Testis (tissue), 3 donors: ENCODE measurements around the gene SNRNP40. TPM values are rescaled to one million over a fixed set of nuclear protein-coding genes. Genes with fewer than 3 reads are reported as not detected.

Source experiments
- DNase-seq: peaks from one replicate; pipeline ENCODE4 v3.0.0-alpha.2; 2019
- H3K27ac ChIP-seq, 2 donors: fragments of 200-600 bp; sonication (generic); one replicate each; pipeline ENCODE4 v1.5.1; 2019
- H3K27me3 ChIP-seq: fragments of 200-600 bp; sonication (generic); one replicate; pipeline ENCODE4 v1.5.1; 2019
- H3K36me3 ChIP-seq: fragments of 200-600 bp; sonication (generic); one replicate; pipeline ENCODE4 v1.5.1; 2017; ENCODE audit warnings: low read depth; ENCODE audit errors: missing control alignments
- H3K4me1 ChIP-seq: fragments of 200-600 bp; sonication (generic); one replicate; pipeline ENCODE4 v1.5.1; 2019
- H3K4me3 ChIP-seq, 2 donors: fragments of 200-600 bp; sonication (generic); one replicate each; pipeline ENCODE4 v1.5.1; 2017 to 2019
- H3K9me3 ChIP-seq: fragments of 200-600 bp; sonication (generic); one replicate; pipeline ENCODE4 v1.5.1; 2017
- POLR2A ChIP-seq: fragments of 450-650 bp; IDR thresholded peaks from one replicate; pipeline ENCODE4 v1.6.1; 2017; ENCODE audit warnings: antibody characterized with exemption, mild to moderate bottlenecking, moderate library complexity
- WGBS, 2 donors: methylation state at CpG; one replicate each; pipeline ENCODE4 v1.1.5; 2018; 5-methylcytosine and 5-hydroxymethylcytosine counted together
- intact Hi-C: fragments of 100-400 bp; cut with DNase I; formaldehyde crosslinking; loops from one replicate; pipeline ENCODE4 v1.15.1; 2023; ENCODE audit warnings: low total_unique reads
- polyA plus RNA-seq: library from polyadenylated mRNA; stranded (reverse); fragments of 350-450 nt; fragmentation: Illumina TruSeq; extraction: RNeasy Lipid Tissue Mini Kit (QIAGEN cat#74804); gene quantifications from one replicate; pipeline ENCODE4 v1.2.3, GENCODE V29; 2014; ENCODE audit warnings: low read depth, low replicate concordance; ENCODE audit not compliant: insufficient read depth
- total RNA-seq, 2 donors: library from RNA; depleted of rRNA; stranded (reverse); fragments of >200 nt; gene quantifications; one replicate each; pipeline ENCODE4 v1.2.3, GENCODE V29; 2016
- TF ChIP-seq, protein P1 (sequence below), 3 experiments: fragments of 450-650 bp in 2 of 3; fragments of 200-600 bp in 1 of 3; sonication (generic) in 1 of 3; IDR thresholded peaks; one replicate each; pipeline ENCODE4 v1.5.1; 2016 to 2019; ENCODE audit warnings: antibody characterized with exemption in 3 of 3, mild to moderate bottlenecking in 2 of 3, moderate library complexity in 1 of 3

SNRNP40 gene
- total and polyA plus RNA-seq, 3 donors from 2014 or later = 52.8 to 75.1 (median 65.3) TPM

DNA sequence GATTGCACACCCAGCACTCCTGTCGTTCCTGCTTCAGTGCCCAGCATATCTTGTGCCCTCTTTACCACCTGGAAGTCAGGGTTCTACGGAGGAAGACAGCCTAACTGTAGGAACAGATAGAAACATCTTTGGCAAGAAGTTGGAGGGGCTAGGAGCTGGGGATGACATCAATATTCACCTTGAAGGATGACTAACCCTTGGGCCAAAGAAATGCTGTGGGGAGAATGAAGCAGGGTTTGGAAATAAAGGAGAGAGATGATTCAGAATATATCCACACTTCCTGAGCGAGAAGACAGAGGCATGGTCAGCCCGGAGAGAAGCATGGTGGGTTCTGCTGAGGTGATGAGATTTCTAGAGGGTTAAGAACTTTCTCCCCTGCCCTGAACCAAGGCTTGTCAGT lies 52.3 kb downstream of the SNRNP40 start:
- Histone ChIP-seq H3K4me3 (no peak overlapping the region), H3K36me3 (no peaks in the 10 kb centered on the region), H3K4me1 (peaks cover 4% of the 10 kb centered on the region), H3K9me3 (no peaks in the 10 kb centered on the region), H3K27ac (no peak overlapping the region), H3K27me3 (no peaks in the 10 kb centered on the region)
- no peak for DNase-seq
- intact Hi-C loops = no loop called here
- 72% methylated on average over 4 of the region's 4 CpGs for WGBS, 2 donors
- no peak for TF ChIP-seq POLR2A
- TF ChIP-seq, protein P1, sequence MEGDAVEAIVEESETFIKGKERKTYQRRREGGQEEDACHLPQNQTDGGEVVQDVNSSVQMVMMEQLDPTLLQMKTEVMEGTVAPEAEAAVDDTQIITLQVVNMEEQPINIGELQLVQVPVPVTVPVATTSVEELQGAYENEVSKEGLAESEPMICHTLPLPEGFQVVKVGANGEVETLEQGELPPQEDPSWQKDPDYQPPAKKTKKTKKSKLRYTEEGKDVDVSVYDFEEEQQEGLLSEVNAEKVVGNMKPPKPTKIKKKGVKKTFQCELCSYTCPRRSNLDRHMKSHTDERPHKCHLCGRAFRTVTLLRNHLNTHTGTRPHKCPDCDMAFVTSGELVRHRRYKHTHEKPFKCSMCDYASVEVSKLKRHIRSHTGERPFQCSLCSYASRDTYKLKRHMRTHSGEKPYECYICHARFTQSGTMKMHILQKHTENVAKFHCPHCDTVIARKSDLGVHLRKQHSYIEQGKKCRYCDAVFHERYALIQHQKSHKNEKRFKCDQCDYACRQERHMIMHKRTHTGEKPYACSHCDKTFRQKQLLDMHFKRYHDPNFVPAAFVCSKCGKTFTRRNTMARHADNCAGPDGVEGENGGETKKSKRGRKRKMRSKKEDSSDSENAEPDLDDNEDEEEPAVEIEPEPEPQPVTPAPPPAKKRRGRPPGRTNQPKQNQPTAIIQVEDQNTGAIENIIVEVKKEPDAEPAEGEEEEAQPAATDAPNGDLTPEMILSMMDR (IDR thresholded peaks at IDR 0.05) = no peak

DNA sequence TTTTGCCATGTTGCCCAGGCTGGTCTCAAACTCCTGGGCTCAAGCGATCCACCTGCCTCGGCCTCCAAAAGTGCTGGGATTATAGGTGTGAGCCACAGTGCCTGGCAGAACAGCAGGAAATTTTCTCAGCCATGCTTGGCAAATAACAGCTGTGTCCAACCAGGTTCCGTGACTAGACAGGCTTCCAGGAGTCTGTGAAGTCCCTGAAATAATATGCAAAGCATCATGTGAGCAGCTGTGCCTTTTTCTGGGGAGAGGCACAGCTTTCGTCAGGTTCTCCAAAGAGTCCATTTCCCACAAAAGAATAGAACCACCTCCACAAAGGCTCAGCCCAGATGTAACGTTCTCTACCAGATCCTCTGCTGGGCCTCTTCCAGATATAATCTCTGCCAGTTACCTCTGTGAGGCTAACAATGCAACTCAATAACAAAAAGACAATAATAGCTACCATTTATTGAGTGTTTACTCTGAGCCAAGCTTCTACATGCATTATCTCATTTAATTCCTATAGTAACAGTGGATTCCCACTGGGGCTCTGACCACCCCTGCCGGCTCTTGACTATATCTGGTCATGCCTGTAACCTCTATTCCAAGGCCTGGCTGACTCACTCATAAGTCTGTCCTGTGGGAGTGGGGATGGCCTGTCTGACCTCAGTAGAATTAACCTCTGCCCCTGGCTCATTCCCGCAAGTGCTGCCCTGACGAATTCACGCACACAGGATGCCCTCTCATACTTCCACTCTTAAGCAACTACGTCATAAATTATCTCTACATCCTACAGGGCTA lies 52.9 kb downstream of the SNRNP40 start:
- Histone ChIP-seq H3K4me1 (peaks cover 9% of the 10 kb centered on the region), H3K27ac (no peak overlapping the region), H3K36me3 (no peaks in the 10 kb centered on the region), H3K9me3 (no peaks in the 10 kb centered on the region), H3K27me3 (no peaks in the 10 kb centered on the region), H3K4me3 (no peak overlapping the region)
- TF ChIP-seq POLR2A = no peak
- TF ChIP-seq, protein P1 (IDR thresholded peaks at IDR 0.05) = no peak
- intact Hi-C loops = no loop called here
- DNase-seq = no peak
- WGBS, 2 donors = 73 to 76% methylated on average over 8 to 10 of the region's 10 CpGs

DNA sequence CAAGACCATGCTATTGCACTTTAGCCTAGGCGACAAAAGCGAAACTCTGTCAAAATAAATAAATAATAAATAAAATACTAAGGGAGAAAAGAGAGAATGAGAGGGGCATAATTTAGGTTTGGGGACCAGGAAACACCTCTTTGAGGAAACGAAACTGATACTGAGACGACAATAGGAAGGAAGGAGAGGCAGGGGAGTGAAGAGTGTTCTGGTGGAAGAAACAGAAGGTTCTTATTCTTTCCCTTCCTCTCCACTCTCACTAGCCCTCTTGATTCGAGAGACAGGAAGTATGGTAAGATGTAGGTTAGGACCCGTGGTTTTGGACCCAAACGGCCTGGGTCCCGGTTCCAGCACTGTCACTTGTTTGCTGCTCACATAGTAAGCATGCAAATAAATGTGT lies 55.3 kb downstream of the SNRNP40 start:
- Histone ChIP-seq H3K4me1 (peaks cover 9% of the 10 kb centered on the region), H3K36me3 (no peaks in the 10 kb centered on the region), H3K9me3 (no peaks in the 10 kb centered on the region), H3K4me3 (no peak overlapping the region), H3K27ac (no peak overlapping the region), H3K27me3 (no peaks in the 10 kb centered on the region)
- WGBS, 2 donors = 80 to 86% methylated on average over 8 of the region's 8 CpGs
- DNase-seq = no peak
- TF ChIP-seq, protein P1 (IDR thresholded peaks at IDR 0.05) = no peak
- TF ChIP-seq POLR2A = no peak
- intact Hi-C loops = no loop called here

DNA sequence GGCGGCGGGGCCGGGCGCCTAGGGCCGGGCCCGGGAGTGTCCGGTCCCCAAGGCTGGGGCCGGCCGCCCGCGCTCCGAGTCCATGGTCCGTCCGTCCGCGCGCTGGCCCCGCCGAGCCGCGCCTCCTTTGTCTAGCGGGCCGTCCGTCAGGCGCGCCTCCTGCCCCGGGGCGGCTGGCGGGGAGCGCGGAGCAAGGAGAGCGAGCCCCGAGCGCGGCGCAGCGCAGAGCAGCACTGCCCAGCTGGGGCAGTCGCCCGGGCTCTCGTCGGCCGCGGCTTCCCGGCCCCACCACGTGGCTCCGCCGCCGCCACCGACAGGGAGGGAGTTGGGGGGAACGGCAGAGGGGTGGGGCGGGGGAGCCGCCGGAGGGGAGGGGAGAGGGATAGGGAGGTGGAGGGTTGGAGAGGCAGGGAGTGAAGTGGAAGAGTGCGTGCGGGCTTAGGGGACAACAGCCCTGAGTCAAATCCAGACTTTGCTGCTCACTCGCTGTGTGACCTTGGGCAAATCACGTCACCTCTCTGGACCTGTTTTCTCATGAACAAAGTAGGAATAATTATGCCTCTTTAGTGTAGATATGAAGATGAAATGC lies 56.8 kb downstream of the SNRNP40 start, which contains the start of gene NKAIN1:
NKAIN1 (minus strand) TSS at position 235 of the 589 bp plus-strand sequence. CDS start 340 bp downstream, outside the sequence.
- DNase-seq = no peak
- no peak within 1 kb of the TSS for H3K27ac ChIP-seq
- peaks cover 9% of the 10 kb centered on the region for H3K4me1 ChIP-seq

More for the DNA sequence above, 56.8 kb downstream of the SNRNP40 start, which contains the start of gene NKAIN1:
- H3K9me3 ChIP-seq = no peaks in the 10 kb centered on the region
- no peaks in the 10 kb centered on the region for H3K27me3 ChIP-seq
- peak within 1 kb of the TSS; percentile 26 to 41 for H3K4me3 ChIP-seq
- 0 to 2% methylated on average over 7 to 26 of the region's 57 CpGs for WGBS, 2 donors
- TF ChIP-seq, protein P1 (IDR thresholded peaks at IDR 0.05) = no peak
- TF ChIP-seq POLR2A = no peak
- no peaks in the 10 kb centered on the region for H3K36me3 ChIP-seq
- intact Hi-C loops = no loop called here
